HL-60 (cell line): Measurements from ENCODE around the gene OR4M1.
"Not testable (repeated sequence)": the region's sequence is repeated elsewhere in the genome, so short reads cannot be mapped to it uniquely, and the experiment has no call there.

Source experiments
- DNase-seq, 2 experiments: peaks; one replicate each; pipeline ENCODE4 v3.0.0-alpha.2; 2010 to 2020; ENCODE audit warnings: low read depth in 1 of 2, low spot score in 1 of 2
- H3K27ac ChIP-seq: fragments of 250-450 bp; sonication (Bioruptor Pico); replicated peaks from 2 replicates; pipeline ENCODE4 v1.5.1; 2020; ENCODE audit warnings: mild to moderate bottlenecking, moderate library complexity
- H3K27me3 ChIP-seq: fragments of 250-450 bp; sonication (Bioruptor Pico); 2 replicates; pipeline ENCODE4 v1.5.1; 2021; ENCODE audit warnings: mild to moderate bottlenecking, moderate library complexity; ENCODE audit not compliant: insufficient read depth, poor library complexity, severe bottlenecking
- H3K4me3 ChIP-seq: replicated peaks from 2 replicates; pipeline ENCODE4 v1.5.1; 2011; ENCODE audit warnings: mild to moderate bottlenecking, control low read depth, low read length; ENCODE audit not compliant: insufficient read depth
- CTCF ChIP-seq: IDR thresholded peaks from one replicate; pipeline ENCODE4 v1.5.1; 2011; ENCODE audit warnings: low read length, control low read depth, inconsistent platforms; ENCODE audit not compliant: insufficient read depth
- GABPA ChIP-seq: IDR thresholded peaks from 2 replicates; pipeline ENCODE4 v1.6.1; 2012; ENCODE audit warnings: low read depth
- POLR2AphosphoS5 ChIP-seq: IDR thresholded peaks from 2 replicates; pipeline ENCODE4 v1.6.1; 2012; ENCODE audit warnings: low read depth
- REST ChIP-seq: IDR thresholded peaks from 2 replicates; pipeline ENCODE4 v1.6.1; 2012; ENCODE audit warnings: low read depth; ENCODE audit not compliant: insufficient replicate concordance
- SPI1 ChIP-seq: IDR thresholded peaks from 2 replicates; pipeline ENCODE4 v1.6.1; 2012; ENCODE audit warnings: low read depth, mild to moderate bottlenecking, borderline replicate concordance

The OR4M1 gene

GRCh38 chr14:19754172-19754571 is 19.1 kb upstream of the OR4M1 start:
- TF ChIP-seq SPI1 = no peak
- no peak for TF ChIP-seq GABPA
- TF ChIP-seq CTCF = no peak
- no peak for TF ChIP-seq POLR2AphosphoS5
- TF ChIP-seq REST = no peak
- H3K27me3 ChIP-seq = no peaks in the 10 kb centered on the region
- H3K27ac ChIP-seq = no peak overlapping the region
- H3K4me3 ChIP-seq = no peak overlapping the region
- DNase-seq = no peak

GRCh38 chr14:19771491-19771890 is 1.8 kb upstream of the OR4M1 start:
- DNase-seq, H3K4me3 ChIP-seq, H3K27me3 ChIP-seq, H3K27ac ChIP-seq: not testable (repeated sequence)

- no peaks in the 10 kb centered on the region for H3K27me3 ChIP-seq
- no peak for TF ChIP-seq GABPA
- no peak for TF ChIP-seq REST
- no peak for TF ChIP-seq SPI1
- TF ChIP-seq CTCF = no peak
- no peak for TF ChIP-seq POLR2AphosphoS5
- no peak overlapping the region for H3K27ac ChIP-seq
- no peak overlapping the region for H3K4me3 ChIP-seq
- DNase-seq = no peak
Measured at GRCh38 chr14:19771895-19772430, 1.3 kb upstream of the OR4M1 start.

- not testable (repeated sequence) for H3K27ac ChIP-seq, H3K27me3 ChIP-seq, DNase-seq, H3K4me3 ChIP-seq
Measured at GRCh38 chr14:19772454-19772853, 850 bp upstream of the OR4M1 start.

GRCh38 chr14:19775587-19775986 is 2.3 kb downstream of the OR4M1 start:
- Histone ChIP-seq H3K27me3 (no peaks in the 10 kb centered on the region), H3K4me3 (no peak overlapping the region), H3K27ac (no peak overlapping the region)
- no peak for DNase-seq
- TF ChIP-seq CTCF (no peak), POLR2AphosphoS5 (no peak), REST (no peak), SPI1 (no peak), GABPA (no peak)

GRCh38 chr14:19785848-19786247 is 12.5 kb downstream of the OR4M1 start:
- H3K27ac ChIP-seq, H3K4me3 ChIP-seq: not testable (repeated sequence)

More at GRCh38 chr14:19785848-19786247, 12.5 kb downstream of the OR4M1 start:
- not testable (repeated sequence) for DNase-seq, H3K27me3 ChIP-seq
